Activated B cell treated with CpG ODN at 0.5 μM for 24 hours (primary cell): ENCODE measurements around the gene RNLS. TPM values are rescaled to one million over a fixed set of nuclear protein-coding genes. Genes with fewer than 3 reads are reported as not detected.
A peak's percentile ranks its signal among the peaks of the same experiment; 100 is the strongest.
"Not testable (repeated sequence)": the region's sequence is repeated elsewhere in the genome, so short reads cannot be mapped to it uniquely, and the experiment has no call there.

Source experiments
- ATAC-seq: fragments of 200-7000 bp; cut with Tn5 transposase; one replicate; pipeline ENCODE4 v1.10.0; 2021; ENCODE audit warnings: low read depth, mild to moderate bottlenecking, moderate library complexity
- CTCF ChIA-PET: fragments of 350-600 bp; sonication (Branson Sonifier 250); formaldehyde crosslinking; loops from one replicate; lab custom pipeline; 2021; ENCODE audit warnings: antibody characterized with exemption; lab: Charles Lee
- POLR2A ChIA-PET: fragments of 350-600 bp; sonication (Branson Sonifier 250); formaldehyde crosslinking; loops from one replicate; lab custom pipeline; 2021; ENCODE audit warnings: antibody characterized with exemption; lab: Charles Lee
- DNase-seq: peaks from one replicate; pipeline ENCODE4 v3.0.0; 2022
- H3K27ac Mint-ChIP-seq: one replicate; pipeline ENCODE4 v1.8.0; 2020; ENCODE audit warnings: mixed read lengths
- H3K27me3 Mint-ChIP-seq: one replicate; pipeline ENCODE4 v1.8.0; 2021; ENCODE audit warnings: mixed read lengths
- H3K36me3 Mint-ChIP-seq: one replicate; pipeline ENCODE4 v1.8.0; 2021; ENCODE audit warnings: low read depth, mixed read lengths
- H3K4me1 Mint-ChIP-seq: one replicate; pipeline ENCODE4 v1.8.0; 2021; ENCODE audit warnings: mixed read lengths
- H3K4me3 Mint-ChIP-seq: one replicate; pipeline ENCODE4 v1.8.0; 2020; ENCODE audit warnings: mild to moderate bottlenecking, mixed read lengths
- H3K9me3 Mint-ChIP-seq: one replicate; pipeline ENCODE4 v1.8.0; 2020; ENCODE audit warnings: mixed read lengths
- CTCF ChIP-seq: fragments of 200-600 bp; IDR thresholded peaks from one replicate; pipeline ENCODE4 v1.8.0; 2022; ENCODE audit warnings: antibody characterized with exemption, mild to moderate bottlenecking
- intact Hi-C: fragments of 100-400 bp; cut with micrococcal nuclease; formaldehyde crosslinking; loops from one replicate; pipeline ENCODE4 v1.15.1; 2024
- total RNA-seq: library from RNA; stranded (reverse); gene quantifications from 2 replicates; pipeline ENCODE4 v1.2.3, GENCODE V29; 2022

The RNLS gene
- total RNA-seq, 1 donor from 2014 or later, result 5.7 TPM

- no peak for TF ChIP-seq CTCF
- intact Hi-C loops, result no loop called here
- ChIA-PET POLR2A (no interaction called here), CTCF (no interaction called here)
- H3K9me3 Mint-ChIP-seq, result no peaks in the 10 kb centered on the region
- ATAC-seq, result no peak
- no peak overlapping the region for H3K27ac Mint-ChIP-seq
- no peaks in the 10 kb centered on the region for H3K36me3 Mint-ChIP-seq
- peaks cover 30% of the 10 kb centered on the region for H3K4me1 Mint-ChIP-seq
- no peak for DNase-seq
- no peaks in the 10 kb centered on the region for H3K27me3 Mint-ChIP-seq
- no peak overlapping the region for H3K4me3 Mint-ChIP-seq
These were observed 304.2 kb downstream of the RNLS start for GRCh38 chr10:88278912-88279311.

- H3K27me3 Mint-ChIP-seq, CTCF ChIA-PET, DNase-seq, intact Hi-C loops, H3K4me3 Mint-ChIP-seq, POLR2A ChIA-PET, H3K27ac Mint-ChIP-seq, H3K9me3 Mint-ChIP-seq, ATAC-seq, H3K36me3 Mint-ChIP-seq: not testable (repeated sequence)
- peaks cover 28% of the 10 kb centered on the region for H3K4me1 Mint-ChIP-seq
These were observed 306.2 kb downstream of the RNLS start for GRCh38 chr10:88276945-88277344.

GRCh38 chr10:88274286-88274685, 308.8 kb downstream of the RNLS start:
- POLR2A ChIA-PET, result interaction anchor here (1.0 kb wide), 1 partner anchor 412 kb away, joined by 3 read pairs; no protein-coding TSS in a partner anchor

GRCh38 chr10:88273567-88273966, 309.6 kb downstream of the RNLS start:
- CTCF ChIA-PET, result no interaction called here
- intact Hi-C loops, result loop anchor here (5.0 kb wide), 2 partner anchors 206 to 311 kb away; no protein-coding TSS in a partner anchor
- no peaks in the 10 kb centered on the region for H3K36me3 Mint-ChIP-seq
- H3K9me3 Mint-ChIP-seq, result no peaks in the 10 kb centered on the region
- H3K4me1 Mint-ChIP-seq, result peaks cover 37% of the 10 kb centered on the region
- POLR2A ChIA-PET, result no interaction called here
- ATAC-seq (no peak), DNase-seq (no peak)
- H3K27me3 Mint-ChIP-seq, result no peaks in the 10 kb centered on the region
- H3K4me3 Mint-ChIP-seq, result no peak overlapping the region
- no peak for TF ChIP-seq CTCF
- H3K27ac Mint-ChIP-seq, result no peak overlapping the region

More at GRCh38 chr10:88274286-88274685, 308.8 kb downstream of the RNLS start:
- no peaks in the 10 kb centered on the region for H3K27me3 Mint-ChIP-seq
- H3K4me1 Mint-ChIP-seq, result peaks cover 38% of the 10 kb centered on the region
- no peak overlapping the region for H3K27ac Mint-ChIP-seq
- no peak for DNase-seq
- intact Hi-C loops, result loop anchor here (5.0 kb wide), 2 partner anchors 207 to 312 kb away; no protein-coding TSS in a partner anchor
- no peak overlapping the region for H3K4me3 Mint-ChIP-seq
- no peaks in the 10 kb centered on the region for H3K9me3 Mint-ChIP-seq
- no peaks in the 10 kb centered on the region for H3K36me3 Mint-ChIP-seq
- TF ChIP-seq CTCF, result no peak
- CTCF ChIA-PET, result no interaction called here
- ATAC-seq, result no peak

- CTCF ChIA-PET, result interaction anchor here (0.7 to 4.0 kb wide), 4 partner anchors 8 to 158 kb away, joined by 3 to 26 read pairs (median 4); no protein-coding TSS in a partner anchor
- intact Hi-C loops, result loop anchor here (1.0 to 5.0 kb wide), 6 partner anchors 50 to 410 kb away; no protein-coding TSS in a partner anchor
These were observed 311.2 kb downstream of the RNLS start for GRCh38 chr10:88271761-88272543.

More at GRCh38 chr10:88271761-88272543, 311.2 kb downstream of the RNLS start:
- TF ChIP-seq CTCF, result no peak
- Mint-ChIP-seq H3K36me3 (no peaks in the 10 kb centered on the region), H3K9me3 (no peaks in the 10 kb centered on the region), H3K27ac (peak overlapping the region; percentile 56), H3K27me3 (no peaks in the 10 kb centered on the region), H3K4me1 (peaks cover 39% of the 10 kb centered on the region), H3K4me3 (peak overlapping the region; percentile 21)
- no peak for ATAC-seq
- no peak for DNase-seq
- POLR2A ChIA-PET, result interaction anchor here (0.9 to 2.0 kb wide), 9 partner anchors 11 to 410 kb away, joined by 3 to 18 read pairs (median 7); partner anchors contain the start of genes KLLN and PTEN
